ENCODE data around the gene BLM.

- TF ChIP-seq CTCF (IDR thresholded peaks at IDR 0.05; ENCODE audit: control extremely low read depth in 1 of 3, insufficient read depth in 1 of 3, low read depth in 1 of 3, low read length in 3 of 3), result no peak
- TF ChIP-seq RFX5 (IDR thresholded peaks at IDR 0.05; ENCODE audit: borderline replicate concordance, low read depth, low read length), result no peak
- TF ChIP-seq KDM1A (IDR thresholded peaks at IDR 0.05; ENCODE audit: borderline replicate concordance, low read length), result no peak
- TF ChIP-seq POU5F1 (IDR thresholded peaks at IDR 0.05; ENCODE audit: low read depth, low read length), result no peak
- TF ChIP-seq POLR2A (IDR thresholded peaks at IDR 0.05; ENCODE audit: control extremely low read depth in 1 of 2, low read depth in 2 of 2, low read length in 2 of 2), result no peak
- no peak for TF ChIP-seq RAD21 (IDR thresholded peaks at IDR 0.05 in 1 of 2, conservative IDR thresholded peaks at IDR 0.05 in 1 of 2; ENCODE audit: low read depth in 2 of 2, low read length in 2 of 2)
- TF ChIP-seq EP300 (IDR thresholded peaks at IDR 0.05; ENCODE audit: borderline replicate concordance in 1 of 2, low read depth in 2 of 2, low read length in 2 of 2), result no peak
Measured at GRCh38 chr15:90838139-90838538, 121.0 kb downstream of the BLM start.

Data from H1 (cell line).